CD4-positive, alpha-beta T cell treated with Interferon gamma for 1 hour (primary cell): ENCODE results near the gene HECTD3.

ENCODE experiments used
- DNase-seq: peaks from one replicate; pipeline ENCODE4 v3.0.0-alpha.2; 2020

The HECTD3 gene

GRCh38 chr1:45010855-45011811, at the start of gene HECTD3:
Gene HECTD3 (minus strand): TSS chr1:45011324. CDS start chr1:45011257, 67 bp downstream.
- DNase-seq = peak; percentile 64

GRCh38 chr1:45059829-45060228, 48.7 kb upstream of the HECTD3 start:
- DNase-seq = no peak

GRCh38 chr1:45057542-45057941, 46.4 kb upstream of the HECTD3 start:
- no peak for DNase-seq

GRCh38 chr1:45051005-45051772, 40.1 kb upstream of the HECTD3 start:
- DNase-seq = no peak

- no peak for DNase-seq
Measured at GRCh38 chr1:45047032-45047431, 35.9 kb upstream of the HECTD3 start.

- no peak for DNase-seq
Measured at GRCh38 chr1:45044916-45045315, 33.8 kb upstream of the HECTD3 start.

- no peak for DNase-seq
Measured at GRCh38 chr1:45043094-45043493, 32.0 kb upstream of the HECTD3 start.

- DNase-seq = no peak
Measured at GRCh38 chr1:45040297-45040696, 29.2 kb upstream of the HECTD3 start.

GRCh38 chr1:45038661-45039364, 27.7 kb upstream of the HECTD3 start:
- no peak for DNase-seq

GRCh38 chr1:45038240-45038639, 27.1 kb upstream of the HECTD3 start:
- no peak for DNase-seq

- no peak for DNase-seq
Measured at GRCh38 chr1:45037456-45037855, 26.3 kb upstream of the HECTD3 start.

- DNase-seq = no peak
Measured at GRCh38 chr1:45035631-45036301, 24.6 kb upstream of the HECTD3 start.

- no peak for DNase-seq
Measured at GRCh38 chr1:45033356-45033755, 22.2 kb upstream of the HECTD3 start.

GRCh38 chr1:45032837-45033236, 21.7 kb upstream of the HECTD3 start:
- DNase-seq = no peak

GRCh38 chr1:45026446-45026845, 15.3 kb upstream of the HECTD3 start:
- no peak for DNase-seq

GRCh38 chr1:45023663-45024062, 12.5 kb upstream of the HECTD3 start:
- DNase-seq = no peak

GRCh38 chr1:45018599-45019230, 7.6 kb upstream of the HECTD3 start:
- DNase-seq = peak; percentile 51

GRCh38 chr1:45016767-45017166, 5.6 kb upstream of the HECTD3 start:
- DNase-seq = no peak

- DNase-seq = no peak
Measured at GRCh38 chr1:45016090-45016697, 5.1 kb upstream of the HECTD3 start.

GRCh38 chr1:45015683-45016082, 4.6 kb upstream of the HECTD3 start:
- no peak for DNase-seq

- DNase-seq = peak; percentile 77
Measured at GRCh38 chr1:45014321-45015028, 3.4 kb upstream of the HECTD3 start.
